CD4-positive, CD25-positive, alpha-beta regulatory T cell (primary cell): ENCODE measurements around the gene LSP1. TPM values are rescaled to one million over a fixed set of nuclear protein-coding genes. Genes with fewer than 3 reads are reported as not detected.
A peak's percentile ranks its signal among the peaks of the same experiment; 100 is the strongest.

Experiments used
- ATAC-seq, 2 donors: fragments of 150-1000 bp; cut with Tn5 transposase; one replicate each; pipeline ENCODE4 v1.10.0; 2021; ENCODE audit warnings: low read depth in 2 of 2, moderate number of reproducible peaks in 2 of 2, moderate library complexity in 1 of 2
- DNase-seq, 3 donors: peaks; one replicate each; pipeline versions ENCODE4 v3.0.0 to v3.0.0-alpha.2; 2012 to 2022; ENCODE audit warnings: mixed read lengths in 1 of 3
- H3K27ac ChIP-seq: one replicate; pipeline ENCODE4 v1.7.0; 2013; ENCODE audit warnings: mild to moderate bottlenecking, low read length; ENCODE audit not compliant: insufficient read depth, poor library complexity, severe bottlenecking
- H3K27me3 ChIP-seq: one replicate; pipeline ENCODE4 v1.7.0; 2013; ENCODE audit warnings: low read length; ENCODE audit not compliant: control insufficient read depth, insufficient read depth
- H3K36me3 ChIP-seq: one replicate; pipeline ENCODE4 v1.7.0; 2013; ENCODE audit warnings: mild to moderate bottlenecking, low read length, moderate library complexity; ENCODE audit not compliant: control insufficient read depth, insufficient read depth
- H3K4me1 ChIP-seq: 2 replicates; pipeline ENCODE4 v1.7.0; 2013; ENCODE audit warnings: mild to moderate bottlenecking, low read length; ENCODE audit not compliant: insufficient read depth, control insufficient read depth, poor library complexity, severe bottlenecking
- H3K4me3 ChIP-seq: one replicate; pipeline ENCODE4 v1.7.0; 2013; ENCODE audit warnings: low read depth, mild to moderate bottlenecking, low read length, moderate library complexity
- H3K9me3 ChIP-seq, 2 experiments: 1 replicate in 1 of 2; 2 replicates in 1 of 2; pipeline ENCODE4 v1.7.0; 2013; ENCODE audit warnings: low read length in 2 of 2, mild to moderate bottlenecking in 1 of 2, moderate library complexity in 1 of 2; ENCODE audit not compliant: control insufficient read depth in 2 of 2
- H3K27ac Mint-ChIP-seq, 3 donors: one replicate each; pipeline ENCODE4 v1.8.0; 2020 to 2022; ENCODE audit warnings: mild to moderate bottlenecking in 3 of 3, mixed read lengths in 3 of 3, moderate library complexity in 2 of 3
- H3K27me3 Mint-ChIP-seq: one replicate; pipeline ENCODE4 v1.8.0; 2022; ENCODE audit warnings: mild to moderate bottlenecking, mixed read lengths
- H3K36me3 Mint-ChIP-seq: one replicate; pipeline ENCODE4 v1.8.0; 2020; ENCODE audit warnings: mixed read lengths
- H3K4me1 Mint-ChIP-seq, 4 donors: one replicate each; pipeline ENCODE4 v1.8.0; 2020 to 2022; ENCODE audit warnings: mixed read lengths in 4 of 4, mild to moderate bottlenecking in 1 of 4
- H3K4me3 Mint-ChIP-seq, 4 donors: one replicate each; pipeline ENCODE4 v1.8.0; 2020 to 2022; ENCODE audit warnings: mild to moderate bottlenecking in 4 of 4, mixed read lengths in 4 of 4, moderate library complexity in 3 of 4
- H3K9me3 Mint-ChIP-seq, 7 donors: one replicate each; pipeline ENCODE4 v1.8.0; 2020 to 2022; ENCODE audit warnings: mixed read lengths in 7 of 7, mild to moderate bottlenecking in 3 of 7, moderate library complexity in 2 of 7
- polyA plus RNA-seq, 4 donors: library from polyadenylated mRNA; unstranded; fragments of 300-500 nt; fragmentation: Illumina TruSeq; gene quantifications; one replicate each; pipeline ENCODE4 v1.2.3, GENCODE V29; 2021
- total RNA-seq: library from RNA; stranded (reverse); gene quantifications from one replicate; pipeline ENCODE4 v1.2.3, GENCODE V29; 2022

The LSP1 gene
- total and polyA plus RNA-seq, 5 donors from 2014 or later, result 381 to 514 (median 452) TPM

DNA sequence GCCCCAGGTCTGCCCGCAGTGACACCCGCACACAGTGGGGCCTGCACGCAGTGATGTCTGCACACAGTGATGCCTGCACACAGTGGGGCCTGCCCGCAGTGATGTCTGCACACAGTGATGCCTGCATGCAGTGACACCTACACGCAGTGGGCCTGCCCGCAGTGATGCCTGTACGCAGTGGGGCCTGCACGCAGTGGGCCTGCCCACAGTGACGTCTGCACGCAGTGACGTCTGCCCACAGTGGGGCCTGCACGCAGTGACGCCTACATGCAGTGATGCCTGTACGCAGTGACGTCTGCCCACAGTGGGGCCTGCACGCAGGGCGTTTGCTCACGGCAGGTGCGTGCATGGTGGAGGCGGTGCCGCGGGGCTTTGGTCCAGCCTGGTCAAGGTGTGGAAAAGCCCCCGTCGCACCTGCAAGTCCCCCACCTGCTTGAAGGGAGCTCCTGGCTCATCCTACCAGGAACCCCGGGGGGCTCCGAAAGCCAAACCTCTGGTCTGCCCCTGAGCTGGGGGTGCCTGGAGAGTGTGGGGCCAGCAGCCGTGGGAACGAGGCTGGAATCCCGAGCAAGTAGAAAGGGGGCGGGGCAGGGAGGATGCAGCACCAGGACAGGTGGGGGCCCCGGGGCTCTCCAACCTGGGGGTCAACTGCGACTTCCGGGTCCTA, 27.0 kb upstream of the LSP1 start:
- DNase-seq, result no peak
- Mint-ChIP-seq H3K4me1 (no peaks in the 10 kb centered on the region), H3K36me3 (no peaks in the 10 kb centered on the region), H3K27me3 (peaks cover 14% of the 10 kb centered on the region), H3K9me3 (peaks cover 0 to 3% (median 0%) of the 10 kb centered on the region in 7 donors), H3K4me3 (no peak overlapping the region), H3K27ac (no peak overlapping the region)
- H3K4me3 ChIP-seq, result no peak overlapping the region
- no peaks in the 10 kb centered on the region for H3K4me1 ChIP-seq
- no peak overlapping the region for H3K27ac ChIP-seq
- H3K27me3 ChIP-seq, result no peaks in the 10 kb centered on the region
- H3K36me3 ChIP-seq, result no peaks in the 10 kb centered on the region
- no peak for ATAC-seq
- H3K9me3 ChIP-seq, result no peaks in the 10 kb centered on the region

DNA sequence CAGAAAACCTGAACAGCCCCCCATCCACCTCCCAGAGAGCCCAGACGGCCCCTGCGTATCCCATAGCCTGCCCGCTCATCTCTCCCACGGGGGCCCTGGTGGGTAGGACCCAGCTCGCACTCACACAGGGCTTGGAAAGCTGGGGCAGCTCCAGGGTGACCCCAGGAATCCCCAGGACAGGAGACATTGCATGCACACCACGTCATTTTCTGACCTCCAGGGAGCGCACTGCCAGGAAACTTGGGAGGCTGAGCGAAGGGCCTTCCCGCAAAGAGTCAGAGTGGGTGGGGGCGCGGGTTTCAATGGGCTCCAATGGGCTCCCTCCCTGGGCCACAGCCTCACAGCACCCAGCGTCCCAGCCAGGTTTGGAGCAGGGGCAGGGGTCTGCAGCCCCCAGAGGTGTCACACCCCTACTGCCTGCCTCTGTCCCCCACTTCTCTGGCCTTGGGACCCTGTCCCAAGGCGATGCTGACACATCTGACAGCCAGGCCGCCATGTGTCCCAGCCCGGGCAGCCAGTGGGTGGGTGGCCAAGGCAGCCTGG, 26.3 kb upstream of the LSP1 start:
- Mint-ChIP-seq H3K9me3 (no peaks in the 10 kb centered on the region), H3K4me3 (no peak overlapping the region), H3K27me3 (peaks cover 11% of the 10 kb centered on the region), H3K4me1 (no peaks in the 10 kb centered on the region), H3K36me3 (no peaks in the 10 kb centered on the region), H3K27ac (no peak overlapping the region)
- Histone ChIP-seq H3K9me3 (no peaks in the 10 kb centered on the region), H3K36me3 (no peaks in the 10 kb centered on the region), H3K4me1 (no peaks in the 10 kb centered on the region), H3K27ac (no peak overlapping the region), H3K27me3 (no peaks in the 10 kb centered on the region), H3K4me3 (no peak overlapping the region)
- ATAC-seq (no peak), DNase-seq (no peak)

DNA sequence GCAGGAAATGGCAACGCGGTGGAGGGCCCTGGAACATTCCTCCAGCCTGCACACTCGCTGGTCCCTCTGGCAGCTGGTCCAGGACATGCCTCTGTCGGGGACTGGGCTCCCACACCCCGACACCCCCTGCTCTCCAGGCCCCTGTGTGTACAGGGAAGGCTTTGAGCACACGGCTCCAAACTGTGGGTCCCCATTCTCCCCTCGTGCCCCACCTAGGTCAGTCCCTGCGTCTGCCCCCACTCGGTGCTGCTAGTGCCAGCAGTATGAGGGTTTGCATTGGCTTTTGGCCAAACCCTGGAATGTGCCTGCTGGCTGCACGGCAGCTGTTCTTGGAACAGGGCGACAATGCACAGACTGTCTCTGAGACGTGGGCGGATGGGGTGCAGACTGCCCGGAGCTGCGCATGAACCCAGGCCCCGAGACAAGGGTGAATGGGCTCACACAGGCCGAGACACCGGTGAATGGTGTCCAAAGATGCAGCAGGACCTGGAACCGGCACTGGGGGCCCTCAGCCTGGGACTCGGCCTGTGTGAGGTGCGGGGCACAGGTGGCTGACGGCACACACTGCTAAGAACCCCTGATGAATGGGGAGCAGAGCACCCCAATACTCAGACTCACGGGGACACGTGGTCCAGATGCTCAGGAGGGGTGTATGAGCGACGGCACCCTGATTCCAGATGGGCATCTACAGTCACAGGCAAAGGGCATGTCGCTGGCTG, 25.6 kb upstream of the LSP1 start:
- Mint-ChIP-seq H3K4me3 (no peak overlapping the region), H3K27me3 (peaks cover 9% of the 10 kb centered on the region), H3K36me3 (no peaks in the 10 kb centered on the region), H3K4me1 (peaks cover 0 to 2% (median 0%) of the 10 kb centered on the region in 4 donors), H3K9me3 (no peaks in the 10 kb centered on the region), H3K27ac (peak overlapping the region in 1 of 3 donors; percentile 41)
- no peak for DNase-seq
- H3K27ac ChIP-seq, result no peak overlapping the region
- H3K27me3 ChIP-seq, result no peaks in the 10 kb centered on the region
- H3K9me3 ChIP-seq, result no peaks in the 10 kb centered on the region
- ATAC-seq, result no peak
- no peaks in the 10 kb centered on the region for H3K4me1 ChIP-seq
- no peaks in the 10 kb centered on the region for H3K36me3 ChIP-seq
- H3K4me3 ChIP-seq, result no peak overlapping the region

DNA sequence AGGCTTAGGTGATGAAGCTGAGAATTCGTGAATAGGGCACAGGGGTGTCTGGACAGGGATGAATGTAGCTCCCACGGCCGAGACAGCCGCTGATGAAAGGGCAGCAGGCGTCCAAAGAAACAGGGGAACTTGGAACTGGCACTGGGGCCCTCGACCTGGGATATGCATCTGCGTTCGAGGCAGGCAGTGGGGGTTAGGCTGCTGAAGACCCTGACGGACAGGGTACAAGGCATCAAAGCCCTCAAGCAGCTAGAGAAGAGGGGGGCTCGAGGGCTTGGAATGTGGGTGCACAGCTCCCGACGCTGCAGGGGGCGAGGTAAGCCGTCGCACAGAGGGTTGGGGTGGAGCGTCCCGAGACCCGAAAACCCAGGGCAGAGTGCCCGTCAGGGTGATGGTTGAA, 25.0 kb upstream of the LSP1 start:
- Mint-ChIP-seq H3K36me3 (no peaks in the 10 kb centered on the region), H3K27ac (peak overlapping the region in 1 of 3 donors; percentile 41), H3K9me3 (no peaks in the 10 kb centered on the region), H3K4me3 (peak overlapping the region in 1 of 4 donors; percentile 24), H3K4me1 (peaks cover 0 to 2% (median 0%) of the 10 kb centered on the region in 4 donors), H3K27me3 (peaks cover 9% of the 10 kb centered on the region)
- Histone ChIP-seq H3K4me3 (no peak overlapping the region), H3K9me3 (no peaks in the 10 kb centered on the region), H3K27me3 (no peaks in the 10 kb centered on the region), H3K4me1 (peaks cover 5% of the 10 kb centered on the region), H3K36me3 (no peaks in the 10 kb centered on the region), H3K27ac (no peak overlapping the region)
- DNase-seq (no peak), ATAC-seq (no peak)

DNA sequence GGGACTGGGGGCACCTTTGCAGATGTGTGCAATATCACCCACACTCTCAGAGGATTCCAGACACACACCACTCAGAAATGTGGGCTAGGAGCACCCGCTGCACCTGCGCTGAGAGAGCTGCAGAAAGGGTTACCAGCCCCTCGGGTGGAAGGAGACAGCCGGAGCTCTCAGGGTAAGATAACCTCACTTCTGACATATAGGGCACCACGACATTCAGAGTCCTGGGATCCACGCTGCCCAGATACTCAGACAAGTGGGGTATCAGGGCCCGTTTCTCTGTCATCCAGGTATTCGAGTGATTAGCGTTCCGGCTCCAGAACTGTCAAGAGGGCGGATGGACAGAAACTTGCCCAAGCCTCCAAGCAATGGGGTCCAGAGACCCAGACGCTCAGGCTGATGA, 24.3 kb upstream of the LSP1 start:
- no peak overlapping the region for H3K27ac Mint-ChIP-seq
- H3K4me3 Mint-ChIP-seq, result no peak overlapping the region
- ATAC-seq (no peak), DNase-seq (no peak)
- H3K4me1 Mint-ChIP-seq, result peaks cover 0 to 2% (median 0%) of the 10 kb centered on the region in 4 donors
- H3K27me3 Mint-ChIP-seq, result peaks cover 9% of the 10 kb centered on the region
- Histone ChIP-seq H3K36me3 (no peaks in the 10 kb centered on the region), H3K4me3 (no peak overlapping the region), H3K27me3 (no peaks in the 10 kb centered on the region), H3K27ac (no peak overlapping the region), H3K9me3 (no peaks in the 10 kb centered on the region), H3K4me1 (peaks cover 5% of the 10 kb centered on the region)
- H3K36me3 Mint-ChIP-seq, result no peaks in the 10 kb centered on the region
- H3K9me3 Mint-ChIP-seq, result no peaks in the 10 kb centered on the region

DNA sequence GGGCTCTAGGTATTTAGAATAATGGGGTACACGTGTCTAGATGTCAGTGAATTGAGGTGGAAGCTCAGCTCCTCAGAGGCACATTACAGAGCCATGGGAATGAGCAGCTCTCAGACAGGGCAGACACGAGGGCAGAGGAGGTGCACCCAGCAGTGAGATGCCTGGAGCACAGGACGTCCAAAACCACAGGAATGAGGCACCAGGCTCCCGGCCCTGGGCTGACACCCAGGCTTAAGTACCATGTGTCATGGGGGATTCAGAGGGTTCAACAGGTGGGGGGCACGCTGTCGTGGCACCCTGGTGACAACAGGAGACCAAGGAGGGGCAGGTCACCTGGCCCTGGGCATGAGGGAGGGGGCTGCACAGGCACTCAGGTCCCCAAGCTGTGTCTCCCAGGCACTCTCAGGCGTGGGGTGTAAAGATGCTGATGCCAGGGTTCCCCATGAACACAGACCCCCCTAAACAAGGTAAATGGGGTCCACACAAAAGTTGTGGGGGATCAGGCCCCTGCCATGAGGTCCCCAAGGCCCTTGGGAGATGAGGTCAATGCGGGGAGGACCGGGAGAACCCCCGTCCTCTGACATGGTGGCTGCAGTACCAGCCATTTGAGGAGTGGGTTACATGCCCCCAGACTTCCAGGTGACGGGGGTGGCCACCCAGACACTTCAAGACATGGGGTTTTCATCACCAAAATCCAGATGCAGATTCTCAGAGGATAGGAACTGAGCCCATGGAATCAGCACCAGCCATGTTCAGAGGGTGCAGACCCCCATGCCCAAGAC, 23.7 kb upstream of the LSP1 start:
- Histone ChIP-seq H3K4me1 (peaks cover 5% of the 10 kb centered on the region), H3K36me3 (no peaks in the 10 kb centered on the region), H3K27ac (no peak overlapping the region), H3K27me3 (no peaks in the 10 kb centered on the region), H3K4me3 (no peak overlapping the region), H3K9me3 (no peaks in the 10 kb centered on the region)
- Mint-ChIP-seq H3K4me3 (no peak overlapping the region), H3K27ac (no peak overlapping the region), H3K9me3 (no peaks in the 10 kb centered on the region), H3K36me3 (no peaks in the 10 kb centered on the region), H3K27me3 (peaks cover 5% of the 10 kb centered on the region), H3K4me1 (peaks cover 0 to 2% (median 0%) of the 10 kb centered on the region in 4 donors)
- DNase-seq (no peak), ATAC-seq (no peak)

DNA sequence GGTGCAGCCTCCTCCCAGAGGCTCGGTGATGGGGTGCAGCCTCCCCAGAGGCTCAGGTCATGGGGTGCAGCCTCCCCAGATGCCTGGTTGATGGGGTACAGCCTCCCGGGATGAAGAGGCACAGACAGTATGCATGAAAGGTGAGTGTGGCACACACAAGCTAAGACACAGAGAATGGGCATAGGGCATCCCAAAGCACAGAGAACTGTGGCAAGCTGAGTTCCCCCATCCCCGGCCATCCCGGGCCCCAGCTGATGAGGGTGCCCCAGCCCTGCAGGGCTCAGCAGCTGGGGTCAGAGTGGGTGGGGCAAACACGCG, 22.9 kb upstream of the LSP1 start:
- no peaks in the 10 kb centered on the region for H3K27me3 ChIP-seq
- ATAC-seq (no peak), DNase-seq (no peak)
- H3K36me3 ChIP-seq, result no peaks in the 10 kb centered on the region
- H3K27me3 Mint-ChIP-seq, result peaks cover 5% of the 10 kb centered on the region
- H3K27ac Mint-ChIP-seq, result no peak overlapping the region
- no peaks in the 10 kb centered on the region for H3K9me3 ChIP-seq
- peaks cover 0 to 2% (median 0%) of the 10 kb centered on the region in 4 donors for H3K4me1 Mint-ChIP-seq
- no peaks in the 10 kb centered on the region for H3K9me3 Mint-ChIP-seq
- no peak overlapping the region for H3K27ac ChIP-seq
- peaks cover 5% of the 10 kb centered on the region for H3K4me1 ChIP-seq
- no peak overlapping the region for H3K4me3 Mint-ChIP-seq
- H3K36me3 Mint-ChIP-seq, result no peaks in the 10 kb centered on the region
- no peak overlapping the region for H3K4me3 ChIP-seq
